ENCODE results near the gene PRM3.

- TF ChIP-seq CTCF (IDR thresholded peaks at IDR 0.05) (no peak), ZFX (IDR thresholded peaks at IDR 0.05; ENCODE audit: borderline replicate concordance) (no peak)
Observed at GRCh38 chr16:11250091-11250785, 23.2 kb downstream of the PRM3 start.

All from 22Rv1 (cell line).